ENCODE results near the gene PNCK.

Gene PNCK

GRCh38 chrX:153665726-153666306 lies 7.8 kb downstream of the PNCK start:
- Histone ChIP-seq H3K4me3 (ENCODE audit: low read depth, low read length) (no peak overlapping the region), H3K9me3 (ENCODE audit: severe bottlenecking) (no peaks in the 10 kb centered on the region), H3K27ac (no peak overlapping the region), H3K27me3 (ENCODE audit: insufficient read depth, low read depth, severe bottlenecking) (peaks cover 7% of the 10 kb centered on the region), H3K36me3 (peaks cover 7% of the 10 kb centered on the region)
- no peak for TF ChIP-seq CTCF (IDR thresholded peaks at IDR 0.05; ENCODE audit: low read depth, low read length)
- DNase-seq = no peak

GRCh38 chrX:153662266-153662665 lies 11.3 kb downstream of the PNCK start:
- no peak overlapping the region for H3K4me3 ChIP-seq (ENCODE audit: low read depth, low read length)
- H3K27me3 ChIP-seq (ENCODE audit: insufficient read depth, low read depth, severe bottlenecking) = peaks cover 7% of the 10 kb centered on the region
- H3K27ac ChIP-seq = no peak overlapping the region
- no peak for DNase-seq
- H3K36me3 ChIP-seq = no peaks in the 10 kb centered on the region; the same call in 1 of the 2 replicates
- H3K9me3 ChIP-seq (ENCODE audit: severe bottlenecking) = peaks cover 10% of the 10 kb centered on the region
- 0 out of 2 replicates have a peak, but pooled peaks have one; percentile 25 for TF ChIP-seq CTCF (IDR thresholded peaks at IDR 0.05; ENCODE audit: low read depth, low read length)

GRCh38 chrX:153659268-153659667 lies 14.3 kb downstream of the PNCK start:
- no peak for TF ChIP-seq CTCF (IDR thresholded peaks at IDR 0.05; ENCODE audit: low read depth, low read length)
- no peak for DNase-seq
- Histone ChIP-seq H3K27ac (no peak overlapping the region), H3K27me3 (ENCODE audit: insufficient read depth, low read depth, severe bottlenecking) (peaks cover 7% of the 10 kb centered on the region), H3K36me3 (no peaks in the 10 kb centered on the region; the same call in 1 of the 2 replicates), H3K9me3 (ENCODE audit: severe bottlenecking) (peaks cover 10% of the 10 kb centered on the region), H3K4me3 (ENCODE audit: low read depth, low read length) (no peak overlapping the region)

- TF ChIP-seq CTCF (IDR thresholded peaks at IDR 0.05; ENCODE audit: low read depth, low read length) = no peak
- DNase-seq = no peak
- Histone ChIP-seq H3K9me3 (ENCODE audit: severe bottlenecking) (peaks cover 22% of the 10 kb centered on the region), H3K4me3 (ENCODE audit: low read depth, low read length) (no peak overlapping the region), H3K27ac (no peak overlapping the region), H3K36me3 (no peaks in the 10 kb centered on the region; the same call in 1 of the 2 replicates), H3K27me3 (ENCODE audit: insufficient read depth, low read depth, severe bottlenecking) (peaks cover 11% of the 10 kb centered on the region)
These were observed 16.5 kb downstream of the PNCK start for GRCh38 chrX:153657161-153657560.

GRCh38 chrX:153653556-153653955 lies 20.1 kb downstream of the PNCK start:
- DNase-seq = no peak
- Histone ChIP-seq H3K4me3 (ENCODE audit: low read depth, low read length) (no peak overlapping the region), H3K27me3 (ENCODE audit: insufficient read depth, low read depth, severe bottlenecking) (peaks cover 7% of the 10 kb centered on the region), H3K27ac (no peak overlapping the region), H3K9me3 (ENCODE audit: severe bottlenecking) (peaks cover 12% of the 10 kb centered on the region), H3K36me3 (no peaks in the 10 kb centered on the region)
- no peak for TF ChIP-seq CTCF (IDR thresholded peaks at IDR 0.05; ENCODE audit: low read depth, low read length)

GRCh38 chrX:153651540-153652079 lies 22.0 kb downstream of the PNCK start:
- no peaks in the 10 kb centered on the region for H3K36me3 ChIP-seq
- H3K27me3 ChIP-seq (ENCODE audit: insufficient read depth, low read depth, severe bottlenecking) = peaks cover 7% of the 10 kb centered on the region
- H3K27ac ChIP-seq = no peak overlapping the region
- DNase-seq = peak; percentile 56
- H3K4me3 ChIP-seq (ENCODE audit: low read depth, low read length) = no peak overlapping the region
- peaks cover 12% of the 10 kb centered on the region for H3K9me3 ChIP-seq (ENCODE audit: severe bottlenecking)
- peak; percentile 71 for TF ChIP-seq CTCF (IDR thresholded peaks at IDR 0.05; ENCODE audit: low read depth, low read length)
